Measurements from ENCODE around the gene CABLES1.
"Not testable (repeated sequence)": the region's sequence is repeated elsewhere in the genome, so short reads cannot be mapped to it uniquely, and the experiment has no call there.

Gene CABLES1

GRCh38 chr18:23142251-23142929 is 7.1 kb downstream of the CABLES1 start:
- no peak for DNase-seq (ENCODE audit: low spot score)

GRCh38 chr18:23143016-23143814 is 7.9 kb downstream of the CABLES1 start:
- DNase-seq (ENCODE audit: low spot score): no peak

GRCh38 chr18:23143815-23144261 is 8.6 kb downstream of the CABLES1 start:
- DNase-seq (ENCODE audit: low spot score): no peak

GRCh38 chr18:23144640-23145039 is 9.4 kb downstream of the CABLES1 start:
- DNase-seq (ENCODE audit: low spot score): no peak

- DNase-seq (ENCODE audit: low spot score): no peak
These were observed 10.3 kb downstream of the CABLES1 start for GRCh38 chr18:23145621-23146020.

- DNase-seq (ENCODE audit: low spot score): no peak
These were observed 11.7 kb downstream of the CABLES1 start for GRCh38 chr18:23146861-23147469.

GRCh38 chr18:23148382-23148781 is 13.1 kb downstream of the CABLES1 start:
- no peak for DNase-seq (ENCODE audit: low spot score)

- no peak for DNase-seq (ENCODE audit: low spot score)
These were observed 14.3 kb downstream of the CABLES1 start for GRCh38 chr18:23149570-23149969.

- no peak for DNase-seq (ENCODE audit: low spot score)
These were observed 16.3 kb downstream of the CABLES1 start for GRCh38 chr18:23151414-23152099.

GRCh38 chr18:23154030-23154429 is 18.7 kb downstream of the CABLES1 start:
- no peak for DNase-seq (ENCODE audit: low spot score)

GRCh38 chr18:23154823-23155500 is 19.7 kb downstream of the CABLES1 start:
- no peak for DNase-seq (ENCODE audit: low spot score)

GRCh38 chr18:23155537-23155936 is 20.3 kb downstream of the CABLES1 start:
- DNase-seq (ENCODE audit: low spot score): no peak

- DNase-seq (ENCODE audit: low spot score): no peak
These were observed 20.8 kb downstream of the CABLES1 start for GRCh38 chr18:23156134-23156533.

- no peak for DNase-seq (ENCODE audit: low spot score)
These were observed 22.8 kb downstream of the CABLES1 start for GRCh38 chr18:23158058-23158457.

GRCh38 chr18:23158884-23159283 is 23.6 kb downstream of the CABLES1 start:
- not testable (repeated sequence) for DNase-seq (ENCODE audit: low spot score)

GRCh38 chr18:23159344-23159743 is 24.1 kb downstream of the CABLES1 start:
- no peak for DNase-seq (ENCODE audit: low spot score)

GRCh38 chr18:23162473-23162872 is 27.2 kb downstream of the CABLES1 start:
- no peak for DNase-seq (ENCODE audit: low spot score)

- DNase-seq (ENCODE audit: low spot score): no peak
These were observed 28.7 kb downstream of the CABLES1 start for GRCh38 chr18:23163786-23164533.

- no peak for DNase-seq (ENCODE audit: low spot score)
These were observed 30.2 kb downstream of the CABLES1 start for GRCh38 chr18:23165271-23166068.

GRCh38 chr18:23166891-23167541 is 31.7 kb downstream of the CABLES1 start:
- no peak for DNase-seq (ENCODE audit: low spot score)
